Measurements from ENCODE around the gene APMAP.

DNA sequence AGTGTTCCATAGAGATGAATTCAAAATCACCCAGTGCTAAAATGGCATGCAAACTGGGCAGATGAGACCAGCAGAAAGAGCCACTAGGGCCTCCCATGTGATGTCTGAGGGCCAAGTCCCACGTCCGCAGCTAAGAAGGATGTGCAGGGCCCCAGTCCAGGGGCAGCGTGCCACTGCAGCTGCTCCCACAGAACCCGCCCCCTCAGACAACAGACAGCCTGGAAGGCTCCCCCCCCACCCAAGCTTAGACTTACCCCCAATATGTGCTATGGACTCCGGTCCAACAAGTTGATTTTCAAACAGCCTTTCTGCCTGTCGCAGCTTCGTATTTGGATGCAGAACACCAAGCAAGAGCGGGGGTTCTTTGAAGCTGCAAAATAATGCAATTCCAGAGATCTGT, 14.0 kb downstream of the APMAP start:
- no peak for TF ChIP-seq CTCF (IDR thresholded peaks at IDR 0.05; ENCODE audit: insufficient read depth, low read length, poor library complexity, severe bottlenecking)
- TF ChIP-seq EZH2phosphoT487 (conservative IDR thresholded peaks at IDR 0.05; ENCODE audit: low read length) = no peak
